ENCODE measurements around the gene CYP4F8. TPM values are rescaled to one million over a fixed set of nuclear protein-coding genes. Genes with fewer than 3 reads are reported as not detected.

Gene CYP4F8
- polyA plus RNA-seq (2013, experiment 1 of 2): not detected
- polyA plus RNA-seq (2013, experiment 2 of 2): not detected

GRCh38 chr19:15614507-15615379 lies at the start of gene CYP4F8:
TSS of gene CYP4F8 (plus strand) at chr19:15615218. CDS start at chr19:15615617, 399 bp downstream.
- Histone ChIP-seq H4K91ac (ENCODE audit: low read length) (no peak within 1 kb of the TSS), H3K79me1 (replicated peaks; ENCODE audit: low read length, poor library complexity, severe bottlenecking) (no peaks in the 10 kb centered on the region), H2BK5ac (ENCODE audit: low read depth, low read length, poor library complexity, severe bottlenecking) (no peak within 1 kb of the TSS), H3K27ac (ENCODE audit: low read length, poor library complexity, severe bottlenecking) (no peak within 1 kb of the TSS), H2AK5ac (ENCODE audit: low read length, severe bottlenecking) (no peak within 1 kb of the TSS), H3K36me3 (ENCODE audit: control insufficient read depth in 1 of 2, insufficient read depth in 2 of 2, low read depth in 1 of 2, low read length in 2 of 2) (no peaks in the 10 kb centered on the region), H2BK12ac (ENCODE audit: low read length in 2 of 2) (no peak within 1 kb of the TSS), H3K4me2 (ENCODE audit: low read length, poor library complexity, severe bottlenecking) (no peak within 1 kb of the TSS), H3K18ac (ENCODE audit: low read depth in 1 of 2, low read length in 2 of 2) (no peak within 1 kb of the TSS), H3K4me1 (ENCODE audit: control insufficient read depth, insufficient read depth, low read depth, low read length) (no peaks in the 10 kb centered on the region), H2BK120ac (ENCODE audit: low read depth, low read length) (no peak within 1 kb of the TSS), H2BK15ac (ENCODE audit: low read depth, poor library complexity, severe bottlenecking) (no peak within 1 kb of the TSS), H3K23ac (ENCODE audit: low read length in 2 of 2) (no peak within 1 kb of the TSS), H3K4ac (ENCODE audit: low read depth in 1 of 2, low read length in 2 of 2) (no peak within 1 kb of the TSS), H3K27me3 (ENCODE audit: control insufficient read depth in 1 of 2, insufficient read depth in 1 of 2, low read length in 2 of 2) (peaks cover 0 to 30% of the 10 kb centered on the region in 2 experiments), H3K14ac (ENCODE audit: low read length in 2 of 2) (no peak within 1 kb of the TSS), H3K9ac (ENCODE audit: low read length) (no peak within 1 kb of the TSS), H3K4me3 (ENCODE audit: insufficient read depth in 1 of 2, low read depth in 1 of 2, low read length in 2 of 2) (no peak within 1 kb of the TSS), H3K9me3 (ENCODE audit: control insufficient read depth, low read length) (no peaks in the 10 kb centered on the region), H4K8ac (ENCODE audit: low read length) (no peak within 1 kb of the TSS), H2AFZ (ENCODE audit: low read depth, low read length) (no peak within 1 kb of the TSS)
- WGBS: 47% methylated on average over 8 of the region's 8 CpGs
- DNase-seq: no peak

- Histone ChIP-seq H3K14ac (ENCODE audit: low read length in 2 of 2) (no peak overlapping the region), H3K4ac (ENCODE audit: low read depth in 1 of 2, low read length in 2 of 2) (no peak overlapping the region), H2AFZ (ENCODE audit: low read depth, low read length) (no peak overlapping the region), H3K4me1 (ENCODE audit: control insufficient read depth, insufficient read depth, low read depth, low read length) (no peaks in the 10 kb centered on the region), H3K4me2 (ENCODE audit: low read length, poor library complexity, severe bottlenecking) (no peak overlapping the region), H4K8ac (ENCODE audit: low read length) (no peak overlapping the region), H3K36me3 (ENCODE audit: control insufficient read depth in 1 of 2, insufficient read depth in 2 of 2, low read depth in 1 of 2, low read length in 2 of 2) (no peaks in the 10 kb centered on the region), H3K79me1 (replicated peaks; ENCODE audit: low read length, poor library complexity, severe bottlenecking) (no peaks in the 10 kb centered on the region), H2BK12ac (ENCODE audit: low read length in 2 of 2) (no peak overlapping the region), H3K23ac (ENCODE audit: low read length in 2 of 2) (no peak overlapping the region), H2BK15ac (ENCODE audit: low read depth, poor library complexity, severe bottlenecking) (no peak overlapping the region), H3K9ac (ENCODE audit: low read length) (no peak overlapping the region), H3K18ac (ENCODE audit: low read depth in 1 of 2, low read length in 2 of 2) (no peak overlapping the region), H3K27me3 (ENCODE audit: control insufficient read depth in 1 of 2, insufficient read depth in 1 of 2, low read length in 2 of 2) (peaks cover 0 to 60% of the 10 kb centered on the region in 2 experiments), H2AK5ac (ENCODE audit: low read length, severe bottlenecking) (no peak overlapping the region), H4K91ac (ENCODE audit: low read length) (no peak overlapping the region), H3K9me3 (ENCODE audit: control insufficient read depth, low read length) (no peaks in the 10 kb centered on the region), H3K4me3 (ENCODE audit: insufficient read depth in 1 of 2, low read depth in 1 of 2, low read length in 2 of 2) (no peak overlapping the region), H2BK120ac (ENCODE audit: low read depth, low read length) (no peak overlapping the region), H3K27ac (ENCODE audit: low read length, poor library complexity, severe bottlenecking) (no peak overlapping the region), H2BK5ac (ENCODE audit: low read depth, low read length, poor library complexity, severe bottlenecking) (no peak overlapping the region)
- 65% methylated on average over 3 of the region's 3 CpGs for WGBS
- no peak for DNase-seq
Measured at GRCh38 chr19:15570420-15570819, 44.6 kb upstream of the CYP4F8 start.

- no peak for DNase-seq
- Histone ChIP-seq H3K9ac (ENCODE audit: low read length) (no peak overlapping the region), H2BK15ac (ENCODE audit: low read depth, poor library complexity, severe bottlenecking) (no peak overlapping the region), H3K4me2 (ENCODE audit: low read length, poor library complexity, severe bottlenecking) (no peak overlapping the region), H3K9me3 (ENCODE audit: control insufficient read depth, low read length) (no peaks in the 10 kb centered on the region), H4K8ac (ENCODE audit: low read length) (no peak overlapping the region), H2BK120ac (ENCODE audit: low read depth, low read length) (no peak overlapping the region), H3K23ac (ENCODE audit: low read length in 2 of 2) (no peak overlapping the region), H3K79me1 (replicated peaks; ENCODE audit: low read length, poor library complexity, severe bottlenecking) (no peaks in the 10 kb centered on the region), H3K27me3 (ENCODE audit: control insufficient read depth in 1 of 2, insufficient read depth in 1 of 2, low read length in 2 of 2) (peaks cover 0 to 39% of the 10 kb centered on the region in 2 experiments), H3K4me1 (ENCODE audit: control insufficient read depth, insufficient read depth, low read depth, low read length) (no peaks in the 10 kb centered on the region), H4K91ac (ENCODE audit: low read length) (no peak overlapping the region), H2AFZ (ENCODE audit: low read depth, low read length) (no peak overlapping the region), H2BK5ac (ENCODE audit: low read depth, low read length, poor library complexity, severe bottlenecking) (no peak overlapping the region), H3K4me3 (ENCODE audit: insufficient read depth in 1 of 2, low read depth in 1 of 2, low read length in 2 of 2) (no peak overlapping the region), H2BK12ac (ENCODE audit: low read length in 2 of 2) (no peak overlapping the region), H3K14ac (ENCODE audit: low read length in 2 of 2) (no peak overlapping the region), H3K36me3 (ENCODE audit: control insufficient read depth in 1 of 2, insufficient read depth in 2 of 2, low read depth in 1 of 2, low read length in 2 of 2) (no peaks in the 10 kb centered on the region), H2AK5ac (ENCODE audit: low read length, severe bottlenecking) (no peak overlapping the region), H3K18ac (ENCODE audit: low read depth in 1 of 2, low read length in 2 of 2) (no peak overlapping the region), H3K27ac (ENCODE audit: low read length, poor library complexity, severe bottlenecking) (no peak overlapping the region), H3K4ac (ENCODE audit: low read depth in 1 of 2, low read length in 2 of 2) (no peak overlapping the region)
- WGBS: 39% methylated on average over 6 of the region's 6 CpGs
Measured at GRCh38 chr19:15575406-15575805, 39.6 kb upstream of the CYP4F8 start.

- Histone ChIP-seq H3K27me3 (ENCODE audit: control insufficient read depth in 1 of 2, insufficient read depth in 1 of 2, low read length in 2 of 2) (peaks cover 0 to 44% of the 10 kb centered on the region in 2 experiments), H3K18ac (ENCODE audit: low read depth in 1 of 2, low read length in 2 of 2) (no peak overlapping the region), H3K23ac (ENCODE audit: low read length in 2 of 2) (no peak overlapping the region), H3K4ac (ENCODE audit: low read depth in 1 of 2, low read length in 2 of 2) (no peak overlapping the region), H3K4me3 (ENCODE audit: insufficient read depth in 1 of 2, low read depth in 1 of 2, low read length in 2 of 2) (no peak overlapping the region), H3K4me2 (ENCODE audit: low read length, poor library complexity, severe bottlenecking) (no peak overlapping the region), H3K36me3 (ENCODE audit: control insufficient read depth in 1 of 2, insufficient read depth in 2 of 2, low read depth in 1 of 2, low read length in 2 of 2) (no peaks in the 10 kb centered on the region), H4K8ac (ENCODE audit: low read length) (no peak overlapping the region), H2BK5ac (ENCODE audit: low read depth, low read length, poor library complexity, severe bottlenecking) (no peak overlapping the region), H3K79me1 (replicated peaks; ENCODE audit: low read length, poor library complexity, severe bottlenecking) (no peaks in the 10 kb centered on the region), H2BK15ac (ENCODE audit: low read depth, poor library complexity, severe bottlenecking) (no peak overlapping the region), H3K9me3 (ENCODE audit: control insufficient read depth, low read length) (no peaks in the 10 kb centered on the region), H3K27ac (ENCODE audit: low read length, poor library complexity, severe bottlenecking) (no peak overlapping the region), H3K4me1 (ENCODE audit: control insufficient read depth, insufficient read depth, low read depth, low read length) (no peaks in the 10 kb centered on the region), H2AK5ac (ENCODE audit: low read length, severe bottlenecking) (no peak overlapping the region), H4K91ac (ENCODE audit: low read length) (no peak overlapping the region), H2BK12ac (ENCODE audit: low read length in 2 of 2) (no peak overlapping the region), H2BK120ac (ENCODE audit: low read depth, low read length) (no peak overlapping the region), H3K14ac (ENCODE audit: low read length in 2 of 2) (no peak overlapping the region), H2AFZ (ENCODE audit: low read depth, low read length) (no peak overlapping the region), H3K9ac (ENCODE audit: low read length) (no peak overlapping the region)
- 78% methylated on average over 12 of the region's 12 CpGs for WGBS
- DNase-seq: no peak
Measured at GRCh38 chr19:15576526-15577156, 38.4 kb upstream of the CYP4F8 start.

All from mesenchymal stem cell (in vitro differentiated cells and primary cell).